Common myeloid progenitor, CD34-positive (primary cell): ENCODE results near the gene ACRV1. TPM values are rescaled to one million over a fixed set of nuclear protein-coding genes. Genes with fewer than 3 reads are reported as not detected.
"Not testable (repeated sequence)": the region's sequence is repeated elsewhere in the genome, so short reads cannot be mapped to it uniquely, and the experiment has no call there.

Experiments used
- CTCF ChIA-PET: fragments of 350-600 bp; sonication (Branson Sonifier 250); formaldehyde crosslinking; loops from one replicate; lab custom pipeline; 2021; ENCODE audit warnings: antibody characterized with exemption; lab: Charles Lee
- POLR2A ChIA-PET: fragments of 350-600 bp; sonication (Branson Sonifier 250); formaldehyde crosslinking; loops from one replicate; lab custom pipeline; 2021; ENCODE audit warnings: antibody characterized with exemption; lab: Charles Lee
- DNase-seq, 3 donors: peaks; one replicate each; pipeline versions ENCODE4 v3.0.0 to v3.0.0-alpha.2; 2013
- H3K27ac ChIP-seq, 2 experiments: 1 replicate in 1 of 2; 2 replicates in 1 of 2; pipeline ENCODE4 v1.7.0; 2013; ENCODE audit warnings: inconsistent platforms in 2 of 2, low read length in 2 of 2, mild to moderate bottlenecking in 2 of 2, low read depth in 1 of 2, moderate library complexity in 1 of 2; ENCODE audit not compliant: severe bottlenecking in 2 of 2, insufficient read depth in 1 of 2, poor library complexity in 1 of 2
- H3K27me3 ChIP-seq, 5 experiments: replicated peaks in 2 of 5; 1 replicate in 3 of 5; 2 replicates in 2 of 5; pipeline versions ENCODE4 v1.6.1 to v1.7.0; 2013; ENCODE audit warnings: low read length in 4 of 5, mild to moderate bottlenecking in 2 of 5, moderate library complexity in 2 of 5, inconsistent platforms in 1 of 5; ENCODE audit not compliant: insufficient read depth in 5 of 5, control insufficient read depth in 4 of 5
- H3K36me3 ChIP-seq, 4 experiments: 1 replicate in 2 of 4; 2 replicates in 2 of 4; pipeline versions ENCODE4 v1.6.1 to v1.7.0; 2013; ENCODE audit warnings: low read length in 3 of 4, control low read depth in 1 of 4, mild to moderate bottlenecking in 1 of 4; ENCODE audit not compliant: control insufficient read depth in 4 of 4, insufficient read depth in 4 of 4
- H3K4me1 ChIP-seq, 4 experiments: 1 replicate in 3 of 4; 2 replicates in 1 of 4; pipeline versions ENCODE4 v1.6.1 to v1.7.1; 2013; ENCODE audit warnings: low read length in 3 of 4, mild to moderate bottlenecking in 3 of 4, control low read depth in 1 of 4, inconsistent platforms in 1 of 4, moderate library complexity in 1 of 4; ENCODE audit not compliant: control insufficient read depth in 4 of 4, insufficient read depth in 4 of 4; ENCODE audit errors: control extremely low read depth in 1 of 4
- H3K4me3 ChIP-seq, 7 experiments: 1 replicate in 4 of 7; 2 replicates in 3 of 7; pipeline versions ENCODE4 v1.5.1 to v1.7.0; 2013; ENCODE audit warnings: mild to moderate bottlenecking in 7 of 7, low read length in 6 of 7, moderate library complexity in 6 of 7, inconsistent platforms in 2 of 7, low read depth in 2 of 7, control low read depth in 1 of 7; ENCODE audit not compliant: insufficient read depth in 4 of 7, control insufficient read depth in 1 of 7; ENCODE audit errors: extremely low read depth in 1 of 7
- H3K9me3 ChIP-seq, 5 experiments: 1 replicate in 4 of 5; 2 replicates in 1 of 5; pipeline versions ENCODE4 v1.6.1 to v1.7.1; 2013; ENCODE audit warnings: low read length in 4 of 5, mild to moderate bottlenecking in 2 of 5, inconsistent platforms in 1 of 5, low read depth in 1 of 5, moderate library complexity in 1 of 5; ENCODE audit not compliant: control insufficient read depth in 4 of 5, insufficient read depth in 2 of 5; ENCODE audit errors: control extremely low read depth in 1 of 5
- WGBS: methylation state at CpG from one replicate; pipeline ENCODE4 v1.1.5; 2013; ENCODE audit not compliant: insufficient coverage; 5-methylcytosine and 5-hydroxymethylcytosine counted together
- polyA plus RNA-seq: library from polyadenylated mRNA; unstranded; fragments of 120-200 nt; gene quantifications from one replicate; pipeline ENCODE4 v1.2.1, GENCODE V29; 2013

The ACRV1 gene, protein sequence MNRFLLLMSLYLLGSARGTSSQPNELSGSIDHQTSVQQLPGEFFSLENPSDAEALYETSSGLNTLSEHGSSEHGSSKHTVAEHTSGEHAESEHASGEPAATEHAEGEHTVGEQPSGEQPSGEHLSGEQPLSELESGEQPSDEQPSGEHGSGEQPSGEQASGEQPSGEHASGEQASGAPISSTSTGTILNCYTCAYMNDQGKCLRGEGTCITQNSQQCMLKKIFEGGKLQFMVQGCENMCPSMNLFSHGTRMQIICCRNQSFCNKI
- 0.11 TPM for polyA plus RNA-seq

DNA sequence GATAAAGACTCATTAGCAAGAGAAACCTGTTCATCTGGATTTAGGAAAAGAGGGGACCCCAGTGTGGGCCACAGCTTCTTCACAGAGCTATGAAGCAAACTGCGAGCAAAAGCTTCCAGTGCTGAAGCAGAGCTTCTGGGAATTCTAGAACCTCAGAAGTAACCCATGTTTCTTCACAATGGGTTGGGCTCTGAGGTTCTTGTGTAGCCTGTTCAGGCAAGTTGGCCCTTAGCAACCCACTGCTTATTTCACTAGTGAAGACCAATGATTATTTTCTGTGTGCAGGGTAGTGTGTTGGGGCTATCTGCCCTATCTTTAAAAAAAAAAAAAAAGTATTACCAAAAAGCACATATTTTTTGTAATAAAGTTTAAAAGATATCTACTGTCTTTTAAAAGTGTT lies at the start of gene ACRV1:
Gene ACRV1, minus strand, starts transcription at position 101 of the 400 bp plus-strand sequence. Its CDS starts 67 bp downstream, at position 34.
- Histone ChIP-seq H3K36me3 (peaks cover 0 to 24% (median 10%) of the 10 kb centered on the region in 4 experiments), H3K27ac (no peak within 1 kb of the TSS), H3K9me3 (no peaks in the 10 kb centered on the region), H3K4me3 (no peak within 1 kb of the TSS), H3K4me1 (no peaks in the 10 kb centered on the region), H3K27me3 (no peaks in the 10 kb centered on the region)
- POLR2A ChIA-PET = no interaction called here
- CTCF ChIA-PET = interaction anchor here (0.9 kb wide), 1 partner anchor 8 kb away, joined by 4 read pairs; no protein-coding TSS in a partner anchor
- WGBS = 100% methylated on average over 1 of the region's 1 CpG
- DNase-seq = no peak

DNA sequence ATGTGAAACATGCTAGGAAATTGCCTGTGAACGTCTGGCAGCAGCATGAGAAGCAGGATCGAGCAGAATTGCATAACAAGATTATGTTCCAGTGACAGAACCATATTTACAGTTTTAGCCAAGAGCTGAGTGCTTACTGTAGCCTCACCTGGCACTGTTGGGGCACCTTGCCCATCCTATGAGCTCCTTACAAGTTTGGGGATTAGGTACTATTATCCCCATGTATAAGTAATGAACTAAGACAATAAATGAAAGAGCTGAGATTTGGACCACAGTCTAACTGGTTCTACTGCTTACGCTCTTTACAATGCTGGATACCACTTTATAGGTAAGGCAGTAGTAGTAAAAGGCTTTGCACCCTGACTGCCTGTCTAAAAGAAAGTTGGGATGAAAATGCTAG lies 48.3 kb upstream of the ACRV1 start:
- no peak overlapping the region for H3K27ac ChIP-seq
- H3K4me1 ChIP-seq = no peaks in the 10 kb centered on the region
- no peak overlapping the region for H3K4me3 ChIP-seq
- H3K27me3 ChIP-seq = peaks cover 0 to 14% (median 6%) of the 10 kb centered on the region in 5 experiments
- no peaks in the 10 kb centered on the region for H3K36me3 ChIP-seq
- 93% methylated on average over 3 of the region's 3 CpGs for WGBS
- DNase-seq = no peak
- H3K9me3 ChIP-seq = no peaks in the 10 kb centered on the region
- POLR2A ChIA-PET = no interaction called here
- CTCF ChIA-PET = interaction anchor here (1.0 kb wide), 1 partner anchor 27 kb away, joined by 3 read pairs; no protein-coding TSS in a partner anchor

DNA sequence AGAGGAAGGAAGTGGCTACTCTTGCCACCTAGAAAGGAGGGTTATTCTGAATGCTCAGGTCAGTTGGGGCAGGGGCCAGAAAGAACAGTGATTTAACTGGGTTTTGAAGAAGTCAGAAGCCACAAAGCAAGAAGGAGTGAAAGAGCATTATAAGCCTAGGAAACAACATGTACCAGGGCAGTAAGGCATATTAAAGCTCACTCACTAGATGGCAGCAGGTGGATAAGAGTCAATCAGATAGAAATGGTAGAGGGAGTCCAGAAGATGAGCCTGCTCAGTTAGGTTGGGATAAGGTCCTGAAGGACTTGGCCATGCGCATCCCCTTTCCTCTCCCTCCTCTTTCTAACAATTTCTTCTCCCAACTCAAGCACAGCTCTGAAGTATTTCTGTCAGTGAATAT lies 43.5 kb upstream of the ACRV1 start:
- Histone ChIP-seq H3K27ac (no peak overlapping the region), H3K4me3 (no peak overlapping the region), H3K36me3 (no peaks in the 10 kb centered on the region), H3K4me1 (no peaks in the 10 kb centered on the region), H3K27me3 (peaks cover 0 to 10% (median 8%) of the 10 kb centered on the region in 5 experiments), H3K9me3 (no peaks in the 10 kb centered on the region)
- ChIA-PET CTCF (interaction anchor here (0.7 to 1.2 kb wide), 2 partner anchors 153 to 157 kb away, joined by 3 to 5 read pairs; no protein-coding TSS in a partner anchor), POLR2A (no interaction called here)
- no CpG with 5 or more reads among the region's 1 CpG for WGBS
- peak in 2 of 3 donors; percentile 1 to 34 for DNase-seq

DNA sequence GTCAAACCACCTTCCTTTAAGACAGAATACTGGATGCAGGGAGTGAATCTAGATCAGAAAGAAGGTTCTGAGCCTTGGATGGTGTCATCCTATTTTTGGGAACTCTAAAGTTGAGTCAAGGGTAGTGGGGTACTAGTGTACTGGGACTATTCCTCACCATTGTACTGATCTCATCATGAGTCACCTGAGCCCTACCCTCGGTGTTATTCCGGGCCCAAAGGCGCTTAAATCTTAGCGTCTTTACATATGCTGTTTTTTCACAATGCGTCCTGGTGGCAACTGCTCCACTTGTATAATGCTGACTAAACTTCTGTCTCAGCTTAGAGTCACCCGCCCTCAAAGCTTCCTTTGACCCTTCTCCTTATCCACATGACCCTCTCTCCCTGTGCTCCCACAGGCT lies 40.1 kb upstream of the ACRV1 start:
- no peaks in the 10 kb centered on the region for H3K9me3 ChIP-seq
- H3K27me3 ChIP-seq = peaks cover 0 to 6% (median 2%) of the 10 kb centered on the region in 5 experiments
- 97% methylated on average over 6 of the region's 6 CpGs for WGBS
- no peaks in the 10 kb centered on the region for H3K36me3 ChIP-seq
- CTCF ChIA-PET = no interaction called here
- H3K4me3 ChIP-seq = no peak overlapping the region
- no peak overlapping the region for H3K27ac ChIP-seq
- POLR2A ChIA-PET = no interaction called here
- no peak for DNase-seq
- H3K4me1 ChIP-seq = no peaks in the 10 kb centered on the region

DNA sequence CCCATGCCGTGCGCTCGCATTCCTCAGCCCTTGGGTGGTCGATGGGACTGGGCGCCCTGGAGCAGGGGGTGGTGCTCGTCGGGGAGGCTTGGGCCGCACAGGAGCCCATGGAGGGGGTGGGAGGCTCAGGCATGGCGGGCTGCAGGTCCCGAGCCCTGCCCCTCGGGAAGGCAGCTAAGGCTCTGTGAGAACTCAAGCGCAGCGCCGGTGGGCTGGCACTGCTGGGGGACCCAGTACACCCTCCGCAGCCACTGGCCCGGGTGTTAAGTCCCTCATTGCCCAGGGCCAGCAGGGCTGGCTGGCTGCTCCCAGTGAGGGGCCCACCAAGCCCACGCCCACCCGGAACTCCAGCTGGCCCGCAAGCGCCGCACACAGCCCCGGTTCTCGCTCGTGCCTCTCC lies 24.0 kb upstream of the ACRV1 start:
- H3K4me3 ChIP-seq, DNase-seq, H3K27me3 ChIP-seq, H3K36me3 ChIP-seq, H3K9me3 ChIP-seq, CTCF ChIA-PET, POLR2A ChIA-PET, H3K4me1 ChIP-seq, H3K27ac ChIP-seq: not testable (repeated sequence)
- 100% methylated on average over 6 of the region's 24 CpGs for WGBS

DNA sequence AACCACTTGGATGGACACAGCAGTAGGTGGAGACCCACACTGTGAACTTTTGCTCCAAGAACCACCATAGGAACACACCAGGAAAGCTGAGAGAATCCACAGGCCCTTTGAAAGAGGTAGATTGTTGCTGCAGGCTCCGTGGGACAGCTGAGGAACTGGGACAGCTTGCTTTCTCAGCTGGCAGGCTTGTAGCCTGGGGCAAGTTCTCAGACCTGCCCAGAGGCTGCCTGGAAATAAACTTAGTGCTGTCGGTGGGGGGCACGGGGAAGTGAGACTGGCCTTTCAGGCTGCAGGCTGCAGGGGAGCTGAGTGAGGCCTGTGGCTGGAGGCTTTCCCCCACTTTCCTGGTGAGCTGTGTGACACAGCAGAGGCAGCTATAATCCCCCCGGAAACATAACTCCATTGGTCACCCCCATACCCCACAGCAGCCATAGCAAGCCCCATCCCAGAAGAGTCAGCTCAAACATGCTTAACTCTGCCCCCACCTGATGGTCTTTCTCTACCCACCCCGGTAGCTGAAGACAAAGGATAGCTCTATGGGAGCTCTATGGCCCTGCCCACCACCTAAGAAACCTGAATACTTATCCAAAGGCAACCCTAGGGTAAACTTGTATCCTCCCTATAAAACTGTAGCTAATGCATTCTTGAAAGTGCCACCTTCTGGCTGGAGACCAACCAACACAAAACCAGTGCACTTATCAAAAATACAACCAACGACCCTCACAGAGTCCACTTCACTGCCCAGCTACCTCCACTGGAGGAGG lies 21.4 kb upstream of the ACRV1 start:
- H3K27ac ChIP-seq = no peak overlapping the region
- H3K27me3 ChIP-seq = peaks cover 0 to 13% (median 5%) of the 10 kb centered on the region in 5 experiments
- no peaks in the 10 kb centered on the region for H3K4me1 ChIP-seq
- H3K4me3 ChIP-seq = no peak overlapping the region
- POLR2A ChIA-PET = no interaction called here
- no peaks in the 10 kb centered on the region for H3K9me3 ChIP-seq
- CTCF ChIA-PET = interaction anchor here (0.9 kb wide), 1 partner anchor 27 kb away, joined by 3 read pairs; no protein-coding TSS in a partner anchor
- 73% methylated on average over 4 of the region's 6 CpGs for WGBS
- DNase-seq = no peak
- H3K36me3 ChIP-seq = no peaks in the 10 kb centered on the region
